H4 (cell line): ENCODE measurements around the gene SLC51B. TPM values are rescaled to one million over a fixed set of nuclear protein-coding genes. Genes with fewer than 3 reads are reported as not detected.
"Not testable (repeated sequence)": the region's sequence is repeated elsewhere in the genome, so short reads cannot be mapped to it uniquely, and the experiment has no call there.

Experiments used
- DNase-seq: peaks from one replicate; pipeline ENCODE4 v3.0.0-alpha.2; 2015; ENCODE audit warnings: low spot score
- total RNA-seq: library from RNA; depleted of rRNA; stranded (reverse); fragments of >200 nt; shearing (Covaris generic); gene quantifications from 2 replicates; pipeline ENCODE4 v1.2.3, GENCODE V29; 2014

Gene SLC51B
- total RNA-seq, 1 experiment from 2014 or later: not detected

DNA sequence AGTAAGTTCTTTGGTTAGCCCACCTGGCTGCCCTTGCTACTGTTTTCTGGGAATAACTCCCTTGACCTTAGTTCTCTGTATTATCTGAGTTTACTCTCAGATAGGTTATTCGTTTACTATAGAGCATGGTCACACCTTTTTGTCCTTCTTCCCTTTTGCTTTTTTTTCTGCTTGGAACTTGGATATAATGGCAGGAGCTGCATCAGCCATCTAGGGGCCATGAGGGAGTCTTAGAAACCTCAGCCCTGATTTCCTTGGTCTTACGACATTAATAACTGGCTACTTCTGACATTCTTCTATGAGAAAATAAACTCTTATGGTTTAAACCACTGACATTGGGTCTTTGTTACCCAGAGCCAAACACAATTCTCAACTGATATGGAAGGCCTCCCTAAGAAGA is 3.4 kb upstream of the SLC51B start:
- DNase-seq: no peak

DNA sequence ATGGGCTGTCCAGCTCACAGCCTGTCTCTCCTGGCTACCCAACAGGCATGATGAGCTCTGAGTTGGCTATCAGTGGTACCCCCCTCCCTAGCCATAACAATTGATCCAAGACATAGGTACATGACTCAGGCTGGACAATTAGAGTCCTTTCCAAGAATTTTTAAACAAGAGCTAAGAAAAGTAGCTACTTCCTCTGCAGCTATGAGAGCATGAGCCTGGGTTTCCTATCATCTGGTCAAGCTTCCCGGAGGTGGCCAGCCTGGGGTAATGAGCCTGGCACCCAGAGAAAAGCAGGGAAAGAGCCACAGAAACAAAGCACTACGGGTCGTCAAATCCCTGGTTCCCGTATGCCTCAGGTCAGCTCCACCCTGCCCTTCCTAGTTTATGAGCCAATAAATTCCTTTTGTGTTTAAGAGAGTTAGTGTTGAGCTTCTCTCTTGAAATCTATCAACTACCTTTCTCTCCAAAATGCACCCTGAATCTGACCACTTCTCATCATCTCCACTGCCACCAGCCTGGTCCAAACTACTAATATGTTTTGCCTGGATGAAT is 2.3 kb upstream of the SLC51B start:
- no peak for DNase-seq

DNA sequence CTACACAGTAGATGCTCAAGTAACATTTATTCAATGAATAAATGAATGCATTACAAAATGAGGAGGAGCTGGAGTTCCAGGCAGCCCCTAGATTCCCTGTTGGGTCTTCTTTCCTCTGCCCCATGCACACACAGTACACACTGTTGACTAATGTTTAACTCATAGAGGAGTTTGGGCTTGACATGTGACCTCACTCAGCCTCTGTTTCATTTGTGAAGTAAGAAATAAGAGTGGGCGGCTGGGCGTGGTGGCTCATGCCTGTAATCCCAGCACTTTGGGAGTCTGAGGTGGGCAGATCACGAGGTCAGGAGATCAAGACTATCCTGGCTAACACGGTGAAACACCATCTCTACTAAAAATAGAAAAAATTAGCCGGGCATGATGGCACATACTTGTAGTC is 969 bp upstream of the SLC51B start:
- not testable (repeated sequence) for DNase-seq

GRCh38 chr15:65048241-65048640 is 3.1 kb downstream of the SLC51B start:
- no peak for DNase-seq

DNA sequence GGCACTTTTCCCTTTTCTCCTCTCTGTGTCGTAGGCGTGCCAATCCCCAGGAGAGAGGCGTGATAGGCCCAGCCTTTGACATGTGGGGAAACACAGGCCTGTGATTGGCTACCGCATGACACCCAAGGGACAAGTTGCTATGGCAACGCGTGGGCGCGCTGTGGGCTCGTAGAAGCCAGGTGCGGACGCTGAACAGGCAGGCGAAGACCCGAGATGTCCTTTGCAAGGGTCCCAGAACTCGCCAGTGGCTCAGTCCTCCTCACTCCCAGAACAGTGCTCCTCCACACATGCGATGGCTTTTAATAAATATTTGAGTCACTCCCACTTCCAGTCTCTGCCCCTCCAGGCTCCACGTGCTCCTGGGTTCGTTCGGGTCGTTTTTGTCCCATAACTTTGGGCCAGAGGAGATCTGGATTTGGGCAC is 4.2 kb downstream of the SLC51B start:
- peak; percentile 89 for DNase-seq

DNA sequence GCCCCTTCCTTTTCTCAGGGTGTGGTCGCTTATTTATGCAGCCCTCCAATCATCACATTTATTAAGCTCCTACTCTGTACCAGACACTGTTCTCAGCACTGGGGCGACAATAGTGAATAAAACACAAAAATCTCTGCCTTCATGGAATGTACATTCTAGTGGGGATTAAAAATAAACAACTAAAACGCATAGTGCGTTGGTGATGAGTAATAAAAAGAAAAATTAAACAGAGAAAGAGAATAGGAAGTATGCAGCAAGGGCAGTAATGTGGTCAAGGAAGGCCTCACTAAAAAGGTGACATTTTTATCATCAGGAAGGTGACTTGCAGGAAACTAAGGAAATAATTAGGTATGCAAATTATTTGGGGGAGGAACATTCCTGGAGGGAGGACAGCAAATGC is 5.1 kb downstream of the SLC51B start:
- no peak for DNase-seq

DNA sequence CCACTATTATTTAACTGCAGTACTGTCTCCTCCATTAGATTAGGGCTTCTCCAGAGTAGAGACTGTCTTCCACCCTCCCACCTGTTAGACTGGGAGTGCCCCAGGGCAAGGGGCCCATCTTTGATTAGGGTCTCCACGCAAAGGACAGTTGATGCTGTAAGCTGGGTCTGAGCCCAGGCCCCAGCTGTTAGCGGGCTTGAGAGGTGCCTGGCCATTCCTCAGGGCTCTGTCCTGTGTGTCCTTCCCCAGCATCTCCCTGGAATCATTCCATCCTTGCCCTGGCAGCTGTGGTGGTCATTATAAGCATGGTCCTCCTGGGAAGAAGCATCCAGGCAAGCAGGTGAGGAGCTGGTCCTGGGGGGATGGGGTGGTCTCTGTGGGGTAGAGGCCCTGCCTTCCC is 6.1 kb downstream of the SLC51B start:
- DNase-seq: no peak

DNA sequence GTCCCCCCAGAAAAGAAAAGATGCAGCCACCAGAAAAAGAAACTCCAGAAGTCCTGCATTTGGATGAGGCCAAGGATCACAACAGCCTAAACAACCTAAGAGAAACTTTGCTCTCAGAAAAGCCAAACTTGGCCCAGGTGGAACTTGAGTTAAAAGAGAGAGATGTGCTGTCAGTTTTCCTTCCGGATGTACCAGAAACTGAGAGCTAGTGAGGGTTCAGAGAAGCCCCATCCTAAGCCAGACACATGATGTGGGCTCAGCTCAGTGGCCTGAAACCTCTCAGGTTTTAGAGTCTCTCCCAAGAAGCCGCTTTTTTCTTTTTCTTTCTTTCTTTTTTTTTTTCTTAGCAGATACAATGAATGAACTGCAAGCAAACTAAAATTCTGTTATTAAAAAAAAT is 7.8 kb downstream of the SLC51B start:
- no peak for DNase-seq

DNA sequence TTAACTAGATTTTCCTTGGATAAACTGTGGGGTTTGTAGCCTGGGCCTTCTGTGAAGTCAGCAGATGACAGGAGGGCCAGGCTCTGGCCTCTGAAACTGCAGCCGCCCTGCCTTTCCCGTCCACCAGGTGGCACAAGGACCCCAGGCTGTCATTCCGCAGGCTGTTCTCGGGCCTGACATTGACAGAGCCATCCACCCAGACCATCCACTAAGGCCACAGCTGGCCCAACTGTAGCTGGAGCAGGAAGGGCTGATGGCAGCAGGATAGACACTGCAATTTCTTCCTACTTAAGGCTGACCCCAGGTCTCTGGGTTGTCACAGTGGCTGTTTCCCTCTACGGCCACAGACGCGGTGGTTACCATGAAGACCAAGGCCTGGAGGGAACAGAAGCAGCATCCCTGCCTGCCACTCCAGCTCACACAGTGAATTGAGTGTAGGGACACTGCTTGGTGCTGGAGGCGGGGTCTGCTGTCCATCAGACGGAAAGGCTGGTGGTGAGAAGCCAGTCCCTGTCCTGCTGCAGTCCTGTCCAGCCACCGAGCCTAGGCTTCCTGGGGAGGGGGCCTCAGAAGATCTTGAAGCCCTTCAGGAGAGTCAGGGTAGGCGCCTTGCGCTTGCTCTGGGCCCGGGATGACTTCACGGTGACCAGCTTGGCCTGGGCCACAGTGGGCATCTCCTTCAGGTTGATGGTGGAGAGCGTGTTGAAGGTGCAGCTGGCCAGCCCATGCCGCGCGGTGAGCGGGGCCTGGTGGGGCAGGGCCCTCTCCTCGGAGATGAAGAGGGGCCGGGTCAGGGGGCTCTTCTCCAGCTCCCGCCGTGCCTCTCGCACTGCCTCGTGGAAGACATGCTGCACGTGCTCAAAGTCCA is 9.4 kb downstream of the SLC51B start:
- DNase-seq: peak; percentile 63

DNA sequence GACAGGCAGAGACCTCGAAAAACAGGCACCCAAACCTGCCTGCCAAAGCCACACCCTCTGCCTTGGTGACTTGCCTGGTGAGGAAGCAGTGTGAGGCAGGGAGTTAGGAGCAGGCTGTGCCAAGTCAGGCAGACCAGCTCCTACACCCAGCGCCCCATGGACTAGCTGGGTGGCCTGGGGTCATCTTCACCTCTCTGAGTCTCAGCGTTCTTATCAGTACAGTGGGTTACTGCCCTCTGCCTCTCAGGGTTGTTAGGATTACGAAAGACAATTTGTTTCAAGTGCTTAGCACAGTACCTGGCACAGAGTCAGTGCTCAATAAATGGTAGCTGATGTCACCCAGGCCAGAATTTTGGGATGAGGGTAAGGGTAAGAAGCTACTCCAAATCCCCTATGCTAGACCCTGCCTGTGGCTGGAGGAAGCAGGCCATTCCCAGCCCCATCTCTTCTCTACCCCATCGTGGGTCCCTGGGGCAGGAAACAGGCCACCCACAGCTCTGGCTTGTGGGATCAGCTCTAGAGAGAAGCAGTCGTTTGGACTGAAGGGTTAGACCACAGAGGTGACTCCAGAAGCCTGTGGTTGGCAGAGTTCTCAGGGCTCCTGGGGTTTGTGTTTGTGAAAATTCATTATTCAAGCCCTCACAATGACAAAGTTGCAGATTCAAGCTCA is 10.1 kb downstream of the SLC51B start:
- DNase-seq: peak; percentile 57

DNA sequence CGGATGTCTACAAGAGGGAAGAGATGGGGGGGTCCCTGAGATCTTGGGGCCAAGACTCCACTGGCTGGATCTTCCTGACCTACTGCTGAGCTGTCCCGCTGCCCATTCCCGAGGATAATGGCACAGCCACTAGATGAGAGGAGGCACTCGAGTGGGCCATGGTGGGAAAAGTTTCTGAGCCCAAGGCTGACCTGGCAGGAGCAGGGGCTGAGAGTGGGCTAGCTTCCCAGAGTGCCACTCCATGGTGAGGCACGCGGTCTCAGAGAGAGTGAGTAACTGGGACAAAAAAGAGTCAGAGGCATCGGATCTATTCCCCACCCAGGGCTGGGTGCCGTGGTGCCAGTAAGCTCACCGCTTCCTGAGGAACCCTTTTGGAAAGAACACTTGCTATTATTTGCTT is 10.9 kb downstream of the SLC51B start:
- DNase-seq: no peak

- DNase-seq: no peak
Observed at GRCh38 chr15:65056868-65057548, 11.8 kb downstream of the SLC51B start.

GRCh38 chr15:65057549-65057940 is 12.4 kb downstream of the SLC51B start:
- no peak for DNase-seq

GRCh38 chr15:65058394-65059368 is 13.5 kb downstream of the SLC51B start:
- no peak for DNase-seq

DNA sequence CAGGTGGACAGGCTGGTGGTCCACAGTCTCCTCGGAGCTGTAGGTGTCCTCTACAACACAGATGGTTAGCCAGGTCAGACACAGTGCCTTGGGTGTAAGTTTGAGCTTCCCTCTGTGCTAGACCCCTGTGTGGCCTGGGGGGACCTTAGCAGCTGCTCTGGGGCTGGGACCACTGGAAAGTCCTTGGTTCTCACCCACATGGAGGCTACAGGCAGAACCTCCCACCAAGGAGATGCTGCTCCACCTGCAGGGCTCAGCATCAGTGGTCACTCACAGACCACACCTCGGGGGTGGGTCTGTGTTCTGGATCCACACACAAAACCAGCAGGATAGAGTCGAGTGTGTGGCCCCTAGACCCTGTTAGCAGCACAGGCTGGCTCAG is 14.2 kb downstream of the SLC51B start:
- no peak for DNase-seq

DNA sequence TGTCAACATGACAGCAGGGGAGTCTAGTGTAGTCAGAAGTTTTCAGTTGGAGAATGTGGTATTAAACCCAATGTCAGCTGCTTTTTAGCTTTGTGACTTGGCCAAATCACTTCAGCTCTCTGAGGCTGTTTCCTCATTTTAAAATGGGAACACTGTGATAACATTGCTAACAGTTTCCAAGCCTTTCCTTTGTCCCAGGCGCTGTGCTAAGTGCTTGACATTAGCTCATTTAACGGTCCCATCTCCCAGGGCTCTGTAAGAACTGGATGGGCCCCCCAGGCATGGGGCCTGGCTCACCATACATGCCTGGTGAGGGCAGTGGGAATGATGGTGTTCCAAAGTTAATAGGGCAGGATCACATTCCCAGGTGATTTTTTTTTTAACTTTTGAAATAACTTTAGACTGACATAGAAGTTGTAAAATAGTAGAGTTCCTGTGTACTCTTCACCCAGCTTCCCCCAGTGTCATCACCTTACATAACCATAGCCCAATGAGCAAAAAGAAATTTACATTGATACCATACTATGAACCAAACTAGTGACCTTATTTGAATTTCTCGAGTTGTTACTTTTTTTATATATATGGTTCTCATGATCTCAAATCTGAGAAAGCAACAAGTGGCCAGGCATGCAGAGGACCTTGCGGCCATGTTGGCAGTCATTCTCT is 14.9 kb downstream of the SLC51B start:
- no peak for DNase-seq

DNA sequence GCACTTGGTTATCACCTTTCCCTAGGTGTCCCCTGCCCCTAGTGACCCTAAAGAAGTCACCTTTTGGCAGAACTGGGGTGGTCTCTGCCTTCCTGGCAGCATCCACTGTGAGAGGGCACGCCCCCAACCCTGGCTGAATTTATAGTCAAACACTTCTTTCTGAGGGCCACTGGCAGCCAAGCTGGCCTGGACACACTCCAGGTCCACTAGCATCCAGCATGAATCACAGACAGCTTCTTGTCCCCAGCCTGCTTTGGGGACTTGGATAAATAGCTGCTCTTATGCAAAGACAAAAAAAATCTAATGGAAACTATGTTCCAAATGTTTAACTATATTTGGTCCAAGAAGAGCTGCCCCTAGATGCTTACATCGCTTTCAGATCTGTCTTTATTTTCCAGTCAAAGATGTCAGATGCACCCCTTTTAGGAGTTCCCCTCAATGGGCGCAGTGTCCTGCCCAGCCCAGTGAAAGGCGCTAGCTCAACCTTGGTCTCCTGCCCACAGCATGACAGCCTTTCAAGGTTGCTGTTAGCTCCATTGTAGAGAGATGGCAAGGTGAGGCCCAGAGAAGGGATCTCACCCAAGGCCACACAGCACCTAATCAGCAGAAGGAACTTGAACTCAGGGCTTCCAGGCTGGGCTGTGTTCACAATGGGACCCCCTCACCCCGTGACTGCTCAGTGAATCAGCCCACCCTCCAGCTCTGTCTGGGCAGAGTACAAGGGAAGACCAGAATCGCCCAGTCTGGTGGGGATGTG is 15.6 kb downstream of the SLC51B start:
- no peak for DNase-seq

- no peak for DNase-seq
Observed at GRCh38 chr15:65062061-65062460, 16.9 kb downstream of the SLC51B start.

DNA sequence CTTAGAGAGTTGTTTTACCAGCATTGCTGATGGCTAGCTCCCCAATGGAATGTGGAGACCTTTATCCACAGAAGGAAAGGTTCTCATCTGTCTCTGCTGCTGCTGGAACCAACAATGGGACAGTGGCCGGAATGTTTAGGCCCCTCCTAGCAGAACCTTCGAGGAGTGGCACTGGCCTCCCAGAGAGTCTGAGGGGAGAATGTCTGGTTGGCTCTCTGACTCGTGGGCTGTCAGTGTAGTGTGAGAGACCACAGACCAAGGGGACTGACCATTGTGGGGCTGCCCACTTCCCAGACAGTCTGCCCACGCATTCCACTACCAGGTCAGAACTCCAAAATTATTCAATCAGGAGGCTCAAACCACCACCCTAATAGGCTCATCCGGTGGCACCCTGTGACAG is 17.5 kb downstream of the SLC51B start:
- DNase-seq: no peak
